H1 (cell line): ENCODE results near the gene TNPO2. TPM values are rescaled to one million over a fixed set of nuclear protein-coding genes. Genes with fewer than 3 reads are reported as not detected.
"Not testable (repeated sequence)": the region's sequence is repeated elsewhere in the genome, so short reads cannot be mapped to it uniquely, and the experiment has no call there.

Experiments used
- CTCF ChIA-PET: fragments of 300-600 bp; sonication (Branson Sonifier 250); formaldehyde crosslinking; loops from one replicate; lab custom pipeline; 2021; ENCODE audit not compliant: partially characterized antibody; lab: Charles Lee
- POLR2A ChIA-PET: fragments of 300-600 bp; sonication (Branson Sonifier 250); formaldehyde crosslinking; loops from one replicate; lab custom pipeline; 2021; ENCODE audit warnings: inconsistent platforms; ENCODE audit not compliant: partially characterized antibody; lab: Charles Lee
- DNase-seq, 2 experiments: peaks; one replicate each; pipeline versions ENCODE4 v3.0.0 to v3.0.0-alpha.2; 2010 to 2022; ENCODE audit warnings: low spot score in 2 of 2, low read depth in 1 of 2, mixed read lengths in 1 of 2
- FAIRE-seq: peaks from 2 replicates; lab custom pipeline; 2011; peaks lifted over from hg19 to GRCh38; lab: Jason Lieb, UNC
- H2AFZ ChIP-seq: 2 replicates; pipeline ENCODE4 v1.8.1; 2012; ENCODE audit warnings: low read length, inconsistent platforms
- H2AK5ac ChIP-seq: 2 replicates; pipeline ENCODE4 v1.6.1; 2013; ENCODE audit warnings: low read depth, low read length
- H2BK120ac ChIP-seq: replicated peaks from 2 replicates; pipeline ENCODE3; 2013; ENCODE audit warnings: low read depth, low read length, inconsistent platforms
- H2BK12ac ChIP-seq: 2 replicates; pipeline ENCODE4 v1.6.1; 2013; ENCODE audit warnings: low read depth, low read length
- H2BK15ac ChIP-seq: 2 replicates; pipeline ENCODE4 v1.6.1; 2013; ENCODE audit warnings: low read length
- H2BK20ac ChIP-seq: 2 replicates; pipeline ENCODE4 v1.6.1; 2013; ENCODE audit warnings: low read length
- H2BK5ac ChIP-seq: 2 replicates; pipeline ENCODE4 v1.6.1; 2013; ENCODE audit warnings: low read depth, low read length
- H3K14ac ChIP-seq: 2 replicates; pipeline ENCODE4 v1.6.1; 2013; ENCODE audit warnings: inconsistent platforms; ENCODE audit not compliant: insufficient read length
- H3K18ac ChIP-seq: 2 replicates; pipeline ENCODE4 v1.6.1; 2013; ENCODE audit warnings: low read length; ENCODE audit errors: extremely low read depth
- H3K23ac ChIP-seq: 2 replicates; pipeline ENCODE4 v1.6.1; 2013; ENCODE audit warnings: inconsistent platforms; ENCODE audit not compliant: insufficient read length
- H3K23me2 ChIP-seq: 2 replicates; pipeline ENCODE4 v1.6.1; 2013; ENCODE audit warnings: low read depth, low read length
- H3K27ac ChIP-seq: 2 replicates; pipeline ENCODE4 v1.6.1; 2011; ENCODE audit warnings: low read depth, low read length, inconsistent platforms
- H3K27me3 ChIP-seq, 4 experiments: replicated peaks in 1 of 4; 1 replicate in 1 of 4; 2 replicates in 3 of 4; pipeline versions ENCODE4 v1.6.1 to v1.8.1; 2011 to 2013; ENCODE audit warnings: low read length in 3 of 4, mild to moderate bottlenecking in 3 of 4, inconsistent platforms in 2 of 4, mixed read lengths in 2 of 4, moderate library complexity in 1 of 4; ENCODE audit not compliant: control insufficient read depth in 3 of 4, insufficient read depth in 3 of 4; ENCODE audit errors: extremely low read depth in 1 of 4
- H3K36me3 ChIP-seq, 4 experiments: 2 replicates each; pipeline versions ENCODE4 v1.6.1 to v1.8.1; 2011 to 2013; ENCODE audit warnings: mild to moderate bottlenecking in 4 of 4, low read length in 3 of 4, moderate library complexity in 2 of 4, control low read depth in 1 of 4, inconsistent platforms in 1 of 4; ENCODE audit not compliant: insufficient read depth in 4 of 4, control insufficient read depth in 2 of 4
- H3K4ac ChIP-seq: replicated peaks from 2 replicates; pipeline ENCODE3; 2013; ENCODE audit warnings: low read length, low read depth, mixed read lengths, inconsistent platforms; ENCODE audit not compliant: insufficient read length
- H3K4me1 ChIP-seq, 4 experiments: replicated peaks in 1 of 4; 1 replicate in 1 of 4; 2 replicates in 3 of 4; pipeline versions ENCODE4 v1.6.1 to v1.8.1; 2011 to 2013; ENCODE audit warnings: low read length in 3 of 4, inconsistent platforms in 2 of 4, mixed read lengths in 1 of 4; ENCODE audit not compliant: insufficient read depth in 4 of 4, control insufficient read depth in 3 of 4
- H3K4me2 ChIP-seq, 2 experiments: 2 replicates each; pipeline versions ENCODE4 v1.6.1 to v1.8.1; 2011 to 2013; ENCODE audit warnings: low read depth in 2 of 2, low read length in 2 of 2, control low read depth in 1 of 2, inconsistent platforms in 1 of 2, mild to moderate bottlenecking in 1 of 2; ENCODE audit not compliant: insufficient read depth in 1 of 2
- H3K4me3 ChIP-seq, 4 experiments: fragments of 200-600, 300-600 bp in 1 of 4; sonication (generic), shearing (Covaris generic), sonication (Bioruptor Twin) in 1 of 4; 2 replicates each; pipeline versions ENCODE4 v1.5.1 to v1.8.1; 2011 to 2016; ENCODE audit warnings: low read length in 4 of 4, low read depth in 3 of 4, control low read depth in 2 of 4, inconsistent platforms in 2 of 4, mild to moderate bottlenecking in 2 of 4, mixed read lengths in 1 of 4, moderate library complexity in 1 of 4; ENCODE audit not compliant: insufficient read depth in 2 of 4; ENCODE audit errors: extremely low read depth in 1 of 4
- H3K56ac ChIP-seq: replicated peaks from 2 replicates; pipeline ENCODE3; 2013; ENCODE audit warnings: low read depth, mild to moderate bottlenecking, mixed read lengths, low read length, inconsistent platforms; ENCODE audit not compliant: insufficient read length
- H3K79me1 ChIP-seq: 2 replicates; pipeline ENCODE4 v1.6.1; 2013; ENCODE audit warnings: low read depth, low read length, control low read depth
- H3K79me2 ChIP-seq, 2 experiments: 2 replicates each; pipeline versions ENCODE4 v1.6.1 to v1.8.1; 2012 to 2013; ENCODE audit warnings: low read length in 2 of 2, mild to moderate bottlenecking in 2 of 2, inconsistent platforms in 1 of 2; ENCODE audit not compliant: insufficient read depth in 2 of 2, control insufficient read depth in 1 of 2
- H3K9ac ChIP-seq, 4 experiments: replicated peaks in 1 of 4; 1 replicate in 1 of 4; 2 replicates in 3 of 4; pipeline versions ENCODE4 v1.6.1 to v1.8.1; 2011 to 2013; ENCODE audit warnings: low read depth in 3 of 4, low read length in 3 of 4, control low read depth in 2 of 4, mild to moderate bottlenecking in 2 of 4, moderate library complexity in 2 of 4, inconsistent platforms in 1 of 4; ENCODE audit errors: extremely low read depth in 1 of 4
- H3K9me3 ChIP-seq, 2 experiments: 2 replicates each; pipeline versions ENCODE4 v1.6.1 to v1.8.1; 2012 to 2013; ENCODE audit warnings: mild to moderate bottlenecking in 2 of 2, moderate library complexity in 2 of 2, control low read depth in 1 of 2, inconsistent platforms in 1 of 2, low read depth in 1 of 2, low read length in 1 of 2, mixed read lengths in 1 of 2; ENCODE audit not compliant: insufficient read depth in 2 of 2
- H4K20me1 ChIP-seq, 2 experiments: replicated peaks in 1 of 2; 2 replicates each; pipeline versions ENCODE3 to v1.8.1; 2011 to 2013; ENCODE audit warnings: inconsistent platforms in 2 of 2, low read length in 2 of 2, mild to moderate bottlenecking in 1 of 2; ENCODE audit not compliant: insufficient read depth in 2 of 2, control insufficient read depth in 1 of 2
- H4K5ac ChIP-seq: 2 replicates; pipeline ENCODE4 v1.6.1; 2013; ENCODE audit warnings: low read length, low read depth, mixed read lengths, inconsistent platforms; ENCODE audit not compliant: insufficient read length
- H4K8ac ChIP-seq: 2 replicates; pipeline ENCODE4 v1.8.0; 2013; ENCODE audit warnings: mild to moderate bottlenecking, moderate library complexity, low read length, inconsistent platforms; ENCODE audit not compliant: insufficient read depth; ENCODE audit errors: extremely low read depth
- H4K91ac ChIP-seq: replicated peaks from 2 replicates; pipeline ENCODE3; 2013; ENCODE audit warnings: low read length, mixed read lengths, inconsistent platforms; ENCODE audit not compliant: insufficient read length
- WGBS, 2 experiments: shearing (Covaris generic) in 1 of 2; methylation state at CpG; one replicate each; pipeline versions ENCODE4 v1.1.6 to v1.1.7; 2013 to 2015; ENCODE audit warnings: low lambda C conversion rate in 2 of 2, mixed read lengths in 2 of 2, inconsistent platforms in 1 of 2, low coverage in 1 of 2, missing lambda C conversion rate in 1 of 2; ENCODE audit not compliant: insufficient replicate concordance in 2 of 2, insufficient coverage in 1 of 2, insufficient read length in 1 of 2; ENCODE audit errors: extremely low coverage in 1 of 2, missing lambda C conversion rate in 1 of 2; 5-methylcytosine and 5-hydroxymethylcytosine counted together
- polyA plus RNA-seq, 7 experiments: library from polyadenylated mRNA; depleted of rRNA in 3 of 7; stranded (reverse) in 5 of 7; unstranded in 2 of 7; fragments of >200 nt in 5 of 7; fragments of 200-250 nt in 2 of 7; gene quantifications; 1 replicate in 5 of 7; 2 replicates in 1 of 7; 4 replicates in 1 of 7; pipeline versions ENCODE4 v1.2.1 to v1.2.3, GENCODE V29; 2011 to 2013; ENCODE audit warnings: missing spikeins in 2 of 7, mixed read lengths in 2 of 7
- total RNA-seq: library from RNA; stranded (reverse); fragmentation: NEBNext Ultra II Directional; extraction: Animal tissue kit (Norgen Biotek cat#: 25700); gene quantifications from 2 replicates; pipeline ENCODE4 v1.2.1, GENCODE V29; 2021

Gene TNPO2
- total and polyA plus RNA-seq, 2 of the 8 experiments (the other 6 are each of a cell fraction or from before 2014, with no cell fraction given): 112 to 121 TPM

DNA sequence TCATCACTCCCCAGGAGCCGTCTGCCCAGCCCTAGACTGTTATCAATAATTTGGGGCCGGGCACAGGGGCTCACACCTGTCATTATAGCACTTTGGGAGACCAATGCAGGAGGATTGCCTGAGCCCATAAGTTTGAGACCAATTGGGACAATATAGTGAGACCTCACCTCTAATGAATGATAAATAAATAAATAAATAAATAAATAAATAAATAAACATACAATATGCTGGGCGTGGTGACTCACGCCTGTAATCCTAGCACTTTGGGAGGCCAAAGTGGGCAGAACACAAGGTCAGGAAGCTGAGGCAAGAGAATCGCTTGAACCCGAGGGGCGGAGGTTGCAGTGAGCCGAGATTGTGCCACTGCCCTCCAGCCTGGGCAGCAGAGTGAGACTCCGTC lies 10.4 kb downstream of the TNPO2 start:
- Histone ChIP-seq H4K20me1 (peaks cover 9 to 23% of the 10 kb centered on the region in 2 experiments), H3K79me2 (peaks cover 0 to 19% of the 10 kb centered on the region in 2 experiments; a peak in 2 of 4 replicates), H3K36me3 (peaks cover 40 to 71% (median 56%) of the 10 kb centered on the region in 4 experiments)
- H2BK20ac ChIP-seq, H3K9me3 ChIP-seq, H2AK5ac ChIP-seq, DNase-seq, H3K9ac ChIP-seq, H3K4me3 ChIP-seq, H3K4ac ChIP-seq, H4K91ac ChIP-seq, H3K79me1 ChIP-seq, H3K23ac ChIP-seq, H3K23me2 ChIP-seq, H3K56ac ChIP-seq, H3K14ac ChIP-seq, H2BK120ac ChIP-seq, H3K27ac ChIP-seq, H4K5ac ChIP-seq, H2BK15ac ChIP-seq, FAIRE-seq, H4K8ac ChIP-seq, H3K4me2 ChIP-seq, H2BK5ac ChIP-seq, H3K4me1 ChIP-seq, H2BK12ac ChIP-seq, H2AFZ ChIP-seq, H3K27me3 ChIP-seq, H3K18ac ChIP-seq: not testable (repeated sequence)
- POLR2A ChIA-PET: interaction anchor here (0.6 to 12.9 kb wide), 7 partner anchors 9 to 51 kb away, joined by 3 to 258 read pairs (median 7); partner anchors contain the start of genes GET3 and TRIR
- 94% methylated on average over 9 of the region's 9 CpGs; no CpG with 5 or more reads in 1 of the 2 experiments for WGBS, 2 experiments
- CTCF ChIA-PET: interaction anchor here (0.8 to 13.0 kb wide), 10 partner anchors 15 to 105 kb away, joined by 3 to 81 read pairs (median 4); no protein-coding TSS in a partner anchor

DNA sequence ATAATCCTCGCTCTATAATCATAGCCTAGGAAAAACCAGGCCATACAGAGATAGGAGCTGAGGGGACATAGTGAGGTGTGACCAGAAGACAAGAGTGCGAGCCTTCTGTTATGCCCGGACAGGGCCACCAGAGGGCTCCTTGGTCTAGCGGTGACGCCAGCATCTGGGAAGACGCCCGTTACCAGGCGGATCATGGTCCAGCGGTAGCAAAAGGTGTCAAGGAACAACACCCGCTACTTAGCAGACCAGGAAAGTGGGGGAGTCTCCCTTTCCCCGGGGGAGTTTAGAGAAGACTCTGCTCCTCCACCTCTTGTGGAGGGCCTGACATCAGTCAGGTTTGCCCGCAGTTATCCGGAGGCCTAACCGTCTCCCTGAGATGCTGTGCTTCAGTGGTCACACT lies 11.7 kb downstream of the TNPO2 start:
- 62% methylated on average over 10 of the region's 14 CpGs; no CpG with 5 or more reads in 1 of the 2 experiments for WGBS, 2 experiments

More for the DNA sequence above, 11.7 kb downstream of the TNPO2 start:
- peak in 1 of 2 experiments; percentile 66 for DNase-seq
- H3K27me3 ChIP-seq, FAIRE-seq, H2BK12ac ChIP-seq, H4K5ac ChIP-seq, H3K79me1 ChIP-seq, H3K4me3 ChIP-seq, H2BK20ac ChIP-seq, H3K4me1 ChIP-seq, H3K4me2 ChIP-seq, H2AK5ac ChIP-seq, H2AFZ ChIP-seq, H2BK15ac ChIP-seq, H3K27ac ChIP-seq, H3K23ac ChIP-seq, H3K56ac ChIP-seq, H4K8ac ChIP-seq, H4K91ac ChIP-seq, H3K9ac ChIP-seq, H3K79me2 ChIP-seq, H3K23me2 ChIP-seq, H2BK120ac ChIP-seq, H2BK5ac ChIP-seq, H3K4ac ChIP-seq, H3K9me3 ChIP-seq, H3K14ac ChIP-seq, H3K18ac ChIP-seq: not testable (repeated sequence)
- Histone ChIP-seq H4K20me1 (peaks cover 9 to 23% of the 10 kb centered on the region in 2 experiments), H3K36me3 (peaks cover 39 to 70% (median 57%) of the 10 kb centered on the region in 4 experiments)
- CTCF ChIA-PET: interaction anchor here (0.6 to 13.0 kb wide), 4 partner anchors 48 to 324 kb away, joined by 3 to 81 read pairs (median 4); no protein-coding TSS in a partner anchor
- POLR2A ChIA-PET: interaction anchor here (1.0 to 12.9 kb wide), 7 partner anchors 9 to 43 kb away, joined by 3 to 258 read pairs (median 8); partner anchors contain the start of genes GET3, TNPO2 and TRIR
